ENCODE data around the gene KIF12.

KIF12 gene

DNA sequence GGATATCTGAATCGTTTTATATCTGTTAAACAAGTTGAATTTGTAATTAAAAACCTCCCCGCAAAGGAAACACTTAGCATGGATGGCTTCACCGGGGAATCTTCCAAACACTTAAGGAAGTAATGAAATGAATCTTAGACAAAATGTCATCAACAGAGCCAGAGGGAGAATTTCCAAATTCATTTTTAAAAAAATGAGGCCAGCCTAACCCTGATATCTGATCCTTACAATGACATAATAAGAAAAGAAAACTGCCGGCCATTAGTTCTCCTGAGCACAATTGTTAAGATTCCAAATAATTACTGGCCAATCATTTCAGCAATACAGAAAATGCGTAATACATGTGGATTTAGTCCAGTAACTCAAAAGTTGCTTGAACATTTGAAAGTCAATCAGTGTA lies 6.1 kb upstream of the KIF12 start:
- no peak for TF ChIP-seq ZNF274 (IDR thresholded peaks at IDR 0.05; ENCODE audit: low read depth, low read length)
- H3K4me3 ChIP-seq (ENCODE audit: low read length) = no peak overlapping the region

- TF ChIP-seq ZNF274 (IDR thresholded peaks at IDR 0.05; ENCODE audit: low read depth, low read length) = no peak
- H3K4me3 ChIP-seq (ENCODE audit: low read length) = no peak overlapping the region
Observed at GRCh38 chr9:114102484-114102883, 3.4 kb upstream of the KIF12 start.

GRCh38 chr9:114100536-114100935 lies 1.4 kb upstream of the KIF12 start:
- no peak overlapping the region for H3K4me3 ChIP-seq (ENCODE audit: low read length)
- TF ChIP-seq ZNF274 (IDR thresholded peaks at IDR 0.05; ENCODE audit: low read depth, low read length) = no peak

DNA sequence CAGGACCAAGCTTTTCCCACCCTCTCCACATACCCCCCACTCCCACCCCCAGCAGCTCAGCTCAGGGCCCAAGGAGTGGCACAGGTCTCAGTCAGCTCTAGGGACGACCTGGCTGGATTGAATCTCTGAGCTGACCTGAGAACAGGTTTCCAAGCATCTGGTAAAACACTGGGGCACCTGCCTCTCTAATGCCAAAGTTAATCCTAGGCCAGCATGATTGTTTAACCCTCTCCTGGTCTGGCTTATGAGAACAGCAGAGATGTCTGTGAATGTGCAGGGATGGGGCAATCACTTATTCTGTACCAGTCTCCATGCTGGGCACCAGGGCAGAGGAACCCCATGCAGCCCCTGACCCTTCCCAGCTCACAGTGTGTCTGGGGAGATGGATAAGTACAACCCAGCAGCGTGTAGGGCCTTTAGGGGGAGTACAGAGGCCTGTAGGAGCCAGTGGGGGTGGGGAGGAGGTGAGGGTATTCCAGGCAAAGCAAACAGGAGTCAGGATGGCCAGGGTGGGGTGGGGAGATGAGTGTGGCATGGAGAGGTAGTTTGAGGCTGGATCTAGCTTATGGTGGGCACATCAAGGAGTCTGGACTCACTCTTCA lies 678 bp upstream of the KIF12 start:
- TF ChIP-seq ZNF274 (IDR thresholded peaks at IDR 0.05; ENCODE audit: low read depth, low read length) = no peak
- no peak overlapping the region for H3K4me3 ChIP-seq (ENCODE audit: low read length)

DNA sequence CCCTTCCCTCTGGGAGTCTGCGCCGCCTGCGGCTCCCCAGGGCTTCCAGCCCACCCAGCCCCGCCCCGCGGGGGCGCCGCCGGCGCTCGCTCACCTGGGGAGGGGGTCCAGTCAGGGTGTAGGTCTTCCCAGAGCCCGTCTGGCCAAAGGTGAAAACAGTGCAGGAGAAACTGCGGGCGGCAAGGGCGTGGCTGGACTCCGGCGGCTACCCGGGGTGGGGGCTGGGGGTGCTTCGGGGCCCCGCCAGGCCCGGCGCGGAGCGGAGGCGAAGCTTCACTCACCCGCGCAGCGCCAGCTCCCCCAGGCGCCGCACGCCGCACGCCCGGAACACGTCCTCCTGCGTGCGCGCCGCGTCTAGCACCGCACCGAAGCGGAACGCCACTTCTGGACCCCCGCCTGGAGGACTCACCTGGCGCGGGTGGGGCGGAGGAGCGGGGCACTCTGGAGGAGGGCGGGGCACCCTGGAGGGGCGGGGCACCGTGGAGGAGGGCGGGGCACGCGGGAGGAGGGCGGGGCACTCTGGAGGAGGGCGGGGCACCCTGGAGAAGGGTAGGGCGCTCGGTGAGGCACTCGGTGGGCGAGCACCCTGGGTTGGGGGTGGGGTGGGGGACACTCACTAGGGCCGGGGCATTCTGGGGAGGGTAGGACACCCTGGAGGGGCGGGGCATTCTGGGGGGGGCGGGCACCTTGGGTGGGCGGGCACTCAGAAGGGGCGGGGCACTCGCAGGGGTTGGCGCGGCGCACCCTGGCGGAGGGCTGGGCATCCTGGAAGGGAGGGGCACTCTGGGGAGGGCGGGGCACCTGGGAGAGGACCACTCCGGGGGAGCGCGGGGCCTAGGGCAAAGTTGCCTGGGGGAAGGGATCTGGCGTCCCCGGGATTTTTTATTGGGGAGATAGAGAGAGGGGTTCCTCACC lies 814 bp downstream of the KIF12 start:
- H3K4me3 ChIP-seq (ENCODE audit: low read length) = no peak overlapping the region
- no peak for TF ChIP-seq ZNF274 (IDR thresholded peaks at IDR 0.05; ENCODE audit: low read depth, low read length)

DNA sequence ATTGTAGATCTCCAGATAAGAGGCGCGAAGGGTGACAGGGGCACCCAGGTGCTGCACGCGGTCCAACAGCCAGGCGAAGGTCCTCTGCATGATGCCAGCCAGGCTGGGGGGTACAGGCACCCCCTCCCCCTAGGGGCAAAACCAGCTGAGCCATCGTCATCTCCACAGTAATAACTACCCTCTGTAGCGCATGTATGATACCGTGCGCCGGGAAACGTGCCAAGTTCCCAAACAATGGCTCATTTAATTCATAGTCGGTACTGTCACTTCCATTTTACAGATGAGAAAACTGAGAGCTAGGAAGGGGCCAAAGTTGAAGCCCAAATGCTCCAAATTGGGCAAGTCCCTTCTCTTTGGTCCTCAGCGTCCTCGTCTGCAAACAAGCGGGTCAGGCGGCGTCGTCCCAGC lies 1.5 kb downstream of the KIF12 start:
- no peak overlapping the region for H3K4me3 ChIP-seq (ENCODE audit: low read length)

GRCh38 chr9:114096866-114097612 lies 2.1 kb downstream of the KIF12 start:
- H3K4me3 ChIP-seq (ENCODE audit: low read length) = no peak overlapping the region
- no peak for TF ChIP-seq ZNF274 (IDR thresholded peaks at IDR 0.05; ENCODE audit: low read depth, low read length)

More for the DNA sequence above, 1.5 kb downstream of the KIF12 start:
- TF ChIP-seq ZNF274 (IDR thresholded peaks at IDR 0.05; ENCODE audit: low read depth, low read length) = no peak

DNA sequence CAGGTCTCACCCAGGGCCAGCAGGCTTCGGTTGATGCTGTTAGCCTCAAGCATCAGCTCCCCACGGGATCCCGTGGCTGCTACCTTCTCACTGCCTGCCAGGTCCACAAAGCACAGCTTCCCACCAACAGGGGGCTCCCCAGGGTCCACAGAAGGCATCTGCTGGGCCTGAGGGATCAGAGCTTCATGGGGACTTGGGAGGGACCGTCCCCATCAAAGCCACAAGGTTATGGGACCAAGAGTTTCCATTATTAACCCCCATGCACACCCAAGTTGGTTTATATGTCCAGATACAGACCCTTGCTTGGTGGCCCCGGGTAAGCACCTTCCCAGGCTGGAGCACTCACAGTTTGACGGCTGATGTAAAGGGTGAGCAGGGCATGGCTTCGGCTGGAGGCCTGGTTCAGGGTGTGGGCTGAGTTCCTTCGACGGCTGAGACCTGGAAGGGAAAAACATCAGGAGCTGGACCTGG lies 3.0 kb downstream of the KIF12 start:
- TF ChIP-seq ZNF274 (IDR thresholded peaks at IDR 0.05; ENCODE audit: low read depth, low read length) = no peak

GRCh38 chr9:114094971-114095370 lies 4.1 kb downstream of the KIF12 start:
- H3K4me3 ChIP-seq (ENCODE audit: low read length) = no peak overlapping the region
- TF ChIP-seq ZNF274 (IDR thresholded peaks at IDR 0.05; ENCODE audit: low read depth, low read length) = no peak

More for the DNA sequence above, 3.0 kb downstream of the KIF12 start:
- H3K4me3 ChIP-seq (ENCODE audit: low read length) = no peak overlapping the region

GRCh38 chr9:114093761-114094505 lies 5.2 kb downstream of the KIF12 start:
- no peak for TF ChIP-seq ZNF274 (IDR thresholded peaks at IDR 0.05; ENCODE audit: low read depth, low read length)
- H3K4me3 ChIP-seq (ENCODE audit: low read length) = no peak overlapping the region

DNA sequence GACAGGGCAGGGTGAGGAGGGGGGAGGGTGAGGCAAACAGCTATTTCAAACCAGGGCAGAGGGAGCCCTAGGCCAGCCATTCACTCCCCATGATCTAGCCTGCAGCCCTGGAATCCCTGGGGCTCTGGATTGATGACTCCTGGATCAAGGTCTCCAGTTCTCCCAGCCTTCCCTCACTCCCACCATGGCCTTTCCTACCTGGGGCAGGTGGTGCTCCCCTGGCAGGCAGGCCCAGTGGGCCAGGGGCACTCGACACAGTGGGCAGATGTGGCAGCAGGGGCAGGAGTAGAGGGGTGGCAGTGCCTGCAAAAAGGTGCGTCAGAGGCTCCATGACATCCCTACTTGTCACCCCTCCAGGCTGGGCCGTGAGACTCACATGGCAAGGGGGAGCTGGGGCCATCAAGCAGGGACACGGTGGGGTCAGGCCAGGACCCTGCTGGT lies 6.0 kb downstream of the KIF12 start:
- H3K4me3 ChIP-seq (ENCODE audit: low read length) = no peak overlapping the region
- TF ChIP-seq ZNF274 (IDR thresholded peaks at IDR 0.05; ENCODE audit: low read depth, low read length) = no peak

DNA sequence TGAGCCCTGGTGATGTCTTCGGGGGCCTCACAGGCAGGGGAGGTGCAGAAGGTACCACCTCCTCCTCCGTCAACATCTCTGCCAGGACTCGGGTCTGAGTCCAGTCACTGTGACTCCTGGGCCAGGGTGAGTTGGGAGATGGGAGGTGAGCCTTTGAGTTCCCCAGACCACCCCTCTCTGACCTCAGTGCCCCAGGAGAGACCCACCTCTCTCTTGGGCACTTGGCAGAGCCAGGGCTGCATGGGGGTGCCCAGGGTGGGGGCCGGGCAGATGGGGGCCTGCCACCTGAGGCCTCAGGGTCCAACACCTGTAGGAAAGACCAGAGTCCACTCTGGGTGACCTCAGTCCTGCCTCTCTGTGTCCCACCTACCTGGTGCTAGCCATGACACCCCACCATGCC lies 6.8 kb downstream of the KIF12 start:
- no peak for TF ChIP-seq ZNF274 (IDR thresholded peaks at IDR 0.05; ENCODE audit: low read depth, low read length)
- H3K4me3 ChIP-seq (ENCODE audit: low read length) = no peak overlapping the region

DNA sequence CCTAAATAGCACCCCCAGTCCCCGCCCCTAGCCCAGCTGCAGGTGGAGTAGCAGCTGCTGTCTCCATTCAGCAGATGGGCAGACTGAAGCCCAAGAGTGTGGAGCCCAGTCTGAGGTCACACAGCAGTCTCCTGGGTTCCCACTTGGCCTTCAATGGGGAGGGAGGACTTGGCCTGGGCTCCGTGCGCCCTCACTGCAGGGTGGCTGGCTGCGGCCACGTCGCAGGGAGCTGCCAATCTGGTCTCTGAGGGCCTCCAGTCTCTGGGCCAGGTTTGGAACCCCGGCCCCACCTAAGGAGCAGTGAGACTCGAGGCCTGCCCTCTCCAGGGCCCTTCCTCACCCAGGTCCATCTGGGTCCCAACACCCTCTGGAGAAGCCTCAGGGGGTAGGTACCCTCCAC lies 7.4 kb downstream of the KIF12 start:
- no peak for TF ChIP-seq ZNF274 (IDR thresholded peaks at IDR 0.05; ENCODE audit: low read depth, low read length)
- no peak overlapping the region for H3K4me3 ChIP-seq (ENCODE audit: low read length)

DNA sequence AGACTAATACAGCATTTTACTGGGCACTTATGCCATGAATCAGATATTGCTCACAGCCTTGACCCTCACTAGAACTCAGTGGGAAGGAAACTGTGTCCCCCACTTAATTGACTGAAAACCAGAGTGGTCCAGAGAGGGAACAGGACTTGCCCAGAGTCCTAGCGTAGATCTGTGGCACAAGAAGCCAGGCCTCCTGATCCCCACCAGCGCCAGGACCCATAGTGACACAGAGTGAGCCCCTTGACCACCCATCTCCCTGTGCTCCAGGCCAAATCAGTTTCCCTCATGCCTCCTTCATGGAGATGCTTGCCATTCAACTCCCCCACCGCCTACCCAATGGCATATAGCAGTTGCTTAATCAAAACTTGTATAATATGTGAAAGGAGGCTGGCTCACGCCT lies 8.3 kb downstream of the KIF12 start:
- TF ChIP-seq ZNF274 (IDR thresholded peaks at IDR 0.05; ENCODE audit: low read depth, low read length) = no peak
- no peak overlapping the region for H3K4me3 ChIP-seq (ENCODE audit: low read length)

Data from GM08714 (cell line).